Measurements from ENCODE around the gene TEX261.
A peak's percentile ranks its signal among the peaks of the same experiment; 100 is the strongest.
"Not testable (repeated sequence)": the region's sequence is repeated elsewhere in the genome, so short reads cannot be mapped to it uniquely, and the experiment has no call there.

The TEX261 gene

DNA sequence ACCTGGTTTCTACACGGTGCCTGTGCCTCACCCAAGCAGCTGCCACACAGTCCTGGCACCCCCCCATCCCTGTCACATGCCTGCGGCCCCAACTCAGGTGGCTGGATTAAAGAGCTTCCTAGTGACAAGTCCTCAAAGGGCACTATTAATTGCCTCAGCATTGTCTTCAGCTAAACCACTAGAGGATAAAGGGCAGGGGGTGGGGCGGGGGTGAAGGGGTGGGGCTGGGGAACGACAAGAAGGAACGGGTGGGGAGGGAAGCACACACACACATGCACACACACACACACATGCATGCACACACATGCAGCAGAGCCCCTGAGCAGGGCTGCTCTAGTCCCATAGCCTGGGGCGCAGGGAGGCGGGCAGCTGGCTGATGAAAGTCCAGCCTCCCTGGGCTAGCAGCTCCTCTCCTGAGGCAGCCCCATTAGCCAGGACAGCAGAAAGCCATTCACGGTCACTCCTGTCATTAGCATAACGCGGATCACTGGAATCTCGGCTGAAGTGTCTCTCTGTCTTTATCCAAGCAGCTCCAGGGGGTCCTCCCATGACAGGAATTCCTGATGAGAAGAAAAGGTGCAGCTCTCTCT lies 7.4 kb upstream of the TEX261 start:
- Histone ChIP-seq H3K9ac (ENCODE audit: low read depth, low read length) (no peak overlapping the region), H3K27ac (ENCODE audit: low read length) (no peak overlapping the region), H3K9me3 (ENCODE audit: insufficient read depth, low read length, severe bottlenecking) (no peaks in the 10 kb centered on the region), H3K27me3 (ENCODE audit: insufficient read depth, low read length, poor library complexity) (no peaks in the 10 kb centered on the region), H2AFZ (ENCODE audit: low read depth, low read length) (peak overlapping the region; percentile 91; the same call in 1 of the 2 replicates), H3K4me3 (ENCODE audit: low read depth in 1 of 2, low read length in 2 of 2) (no peak overlapping the region), H4K20me1 (ENCODE audit: insufficient read depth, low read length) (no peaks in the 10 kb centered on the region), H3K4me2 (ENCODE audit: insufficient read depth, low read length) (no peak overlapping the region), H3K36me3 (ENCODE audit: insufficient read depth, low read length) (no peaks in the 10 kb centered on the region), H3K4me1 (ENCODE audit: insufficient read depth, low read length) (peaks cover 12% of the 10 kb centered on the region), H3K79me2 (ENCODE audit: insufficient read depth, low read length) (no peaks in the 10 kb centered on the region)
- DNase-seq (no peak), ATAC-seq (ENCODE audit: insufficient read depth, low read depth) (no peak)
- TF ChIP-seq EZH2 (IDR thresholded peaks at IDR 0.05; ENCODE audit: borderline replicate concordance, low read depth, low read length, severe bottlenecking), result no peak
- TF ChIP-seq, protein P1, sequence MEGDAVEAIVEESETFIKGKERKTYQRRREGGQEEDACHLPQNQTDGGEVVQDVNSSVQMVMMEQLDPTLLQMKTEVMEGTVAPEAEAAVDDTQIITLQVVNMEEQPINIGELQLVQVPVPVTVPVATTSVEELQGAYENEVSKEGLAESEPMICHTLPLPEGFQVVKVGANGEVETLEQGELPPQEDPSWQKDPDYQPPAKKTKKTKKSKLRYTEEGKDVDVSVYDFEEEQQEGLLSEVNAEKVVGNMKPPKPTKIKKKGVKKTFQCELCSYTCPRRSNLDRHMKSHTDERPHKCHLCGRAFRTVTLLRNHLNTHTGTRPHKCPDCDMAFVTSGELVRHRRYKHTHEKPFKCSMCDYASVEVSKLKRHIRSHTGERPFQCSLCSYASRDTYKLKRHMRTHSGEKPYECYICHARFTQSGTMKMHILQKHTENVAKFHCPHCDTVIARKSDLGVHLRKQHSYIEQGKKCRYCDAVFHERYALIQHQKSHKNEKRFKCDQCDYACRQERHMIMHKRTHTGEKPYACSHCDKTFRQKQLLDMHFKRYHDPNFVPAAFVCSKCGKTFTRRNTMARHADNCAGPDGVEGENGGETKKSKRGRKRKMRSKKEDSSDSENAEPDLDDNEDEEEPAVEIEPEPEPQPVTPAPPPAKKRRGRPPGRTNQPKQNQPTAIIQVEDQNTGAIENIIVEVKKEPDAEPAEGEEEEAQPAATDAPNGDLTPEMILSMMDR (IDR thresholded peaks at IDR 0.05; ENCODE audit: borderline replicate concordance, extremely low read depth, low read length, poor library complexity, severe bottlenecking), result no peak

DNA sequence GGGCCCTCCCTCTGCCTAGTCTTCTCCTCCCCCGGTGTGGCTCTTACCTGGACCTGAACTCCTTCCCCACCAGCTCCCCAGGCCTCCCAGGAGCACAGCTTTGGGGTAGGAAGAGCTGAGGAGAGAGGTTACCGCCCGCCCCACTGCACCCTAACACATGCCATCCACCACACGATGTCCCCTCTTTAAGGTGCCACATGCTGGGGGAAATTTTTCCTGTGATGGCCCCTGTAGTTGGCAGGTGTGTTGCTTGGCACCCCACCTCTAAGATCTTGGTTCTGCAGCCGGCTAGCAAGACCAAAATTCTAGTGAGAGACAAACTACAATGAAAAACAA lies 6.9 kb upstream of the TEX261 start:
- Histone ChIP-seq H3K4me2 (ENCODE audit: insufficient read depth, low read length) (peak overlapping the region; percentile 73), H4K20me1 (ENCODE audit: insufficient read depth, low read length) (no peaks in the 10 kb centered on the region), H2AFZ (ENCODE audit: low read depth, low read length) (peak overlapping the region; percentile 91), H3K4me1 (ENCODE audit: insufficient read depth, low read length) (peaks cover 12% of the 10 kb centered on the region), H3K27ac (ENCODE audit: low read length) (no peak overlapping the region), H3K36me3 (ENCODE audit: insufficient read depth, low read length) (no peaks in the 10 kb centered on the region), H3K4me3 (ENCODE audit: low read depth in 1 of 2, low read length in 2 of 2) (peak overlapping the region in 1 of 2 experiments; percentile 62; a peak in 1 of 4 replicates), H3K27me3 (ENCODE audit: insufficient read depth, low read length, poor library complexity) (no peaks in the 10 kb centered on the region), H3K9ac (ENCODE audit: low read depth, low read length) (no peak overlapping the region), H3K9me3 (ENCODE audit: insufficient read depth, low read length, severe bottlenecking) (no peaks in the 10 kb centered on the region), H3K79me2 (ENCODE audit: insufficient read depth, low read length) (no peaks in the 10 kb centered on the region)
- DNase-seq, result no peak
- TF ChIP-seq, protein P1 (IDR thresholded peaks at IDR 0.05; ENCODE audit: borderline replicate concordance, extremely low read depth, low read length, poor library complexity, severe bottlenecking), result no peak
- TF ChIP-seq EZH2 (IDR thresholded peaks at IDR 0.05; ENCODE audit: borderline replicate concordance, low read depth, low read length, severe bottlenecking), result no peak
- ATAC-seq (ENCODE audit: insufficient read depth, low read depth), result no peak

DNA sequence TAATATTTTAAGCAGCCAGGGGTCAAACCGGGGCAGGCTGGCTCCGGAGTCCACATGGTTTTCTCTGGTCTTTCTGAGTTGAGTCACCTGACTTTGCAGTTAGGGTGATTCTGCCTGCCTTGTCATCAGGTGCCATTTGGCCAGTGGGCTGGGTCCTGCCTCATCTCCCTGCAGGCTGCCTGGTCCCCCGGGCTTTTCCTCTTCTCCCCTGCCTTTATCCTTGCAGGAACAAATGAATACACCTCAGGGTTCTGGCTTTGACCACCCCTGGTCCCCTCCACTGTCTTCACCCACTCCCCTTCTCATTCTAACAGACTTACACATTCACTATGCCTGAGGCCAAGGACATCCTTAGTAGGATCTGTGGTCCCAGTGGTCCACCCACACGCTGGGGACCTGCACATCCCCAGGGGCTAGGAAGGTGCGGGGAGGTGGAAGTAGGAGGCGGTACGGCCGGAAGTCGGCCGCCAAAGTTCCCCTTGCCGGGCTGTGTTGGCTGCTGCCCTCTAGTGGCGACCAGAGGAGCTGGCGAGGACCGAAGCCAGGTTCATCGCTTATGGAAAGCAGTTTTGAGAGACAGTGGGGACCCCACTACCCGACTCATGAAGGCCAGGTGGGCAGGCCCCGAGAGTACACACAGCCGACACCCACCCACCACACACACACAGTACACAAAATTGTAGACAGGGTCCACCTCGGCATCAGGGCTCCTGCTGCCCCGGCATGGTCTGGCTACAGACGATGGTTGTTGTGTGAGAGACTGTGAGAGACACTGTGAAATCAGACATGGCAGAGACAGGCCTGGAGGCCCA lies 6.3 kb upstream of the TEX261 start:
- H3K27me3 ChIP-seq (ENCODE audit: insufficient read depth, low read length, poor library complexity), result no peaks in the 10 kb centered on the region
- no peaks in the 10 kb centered on the region for H3K36me3 ChIP-seq (ENCODE audit: insufficient read depth, low read length)
- no peaks in the 10 kb centered on the region for H4K20me1 ChIP-seq (ENCODE audit: insufficient read depth, low read length)
- DNase-seq (peak; percentile 83), ATAC-seq (ENCODE audit: insufficient read depth, low read depth) (peak; percentile 98)
- no peak for TF ChIP-seq EZH2 (IDR thresholded peaks at IDR 0.05; ENCODE audit: borderline replicate concordance, low read depth, low read length, severe bottlenecking)
- TF ChIP-seq, protein P1 (IDR thresholded peaks at IDR 0.05; ENCODE audit: borderline replicate concordance, extremely low read depth, low read length, poor library complexity, severe bottlenecking), result peak; percentile 96
- peak overlapping the region; percentile 61 for H3K27ac ChIP-seq (ENCODE audit: low read length)
- peak overlapping the region; percentile 73 for H3K4me2 ChIP-seq (ENCODE audit: insufficient read depth, low read length)
- peaks cover 12% of the 10 kb centered on the region for H3K4me1 ChIP-seq (ENCODE audit: insufficient read depth, low read length)
- no peaks in the 10 kb centered on the region for H3K9me3 ChIP-seq (ENCODE audit: insufficient read depth, low read length, severe bottlenecking)
- peak overlapping the region; percentile 46 for H3K9ac ChIP-seq (ENCODE audit: low read depth, low read length)
- peak overlapping the region; percentile 91 for H2AFZ ChIP-seq (ENCODE audit: low read depth, low read length)
- H3K79me2 ChIP-seq (ENCODE audit: insufficient read depth, low read length), result no peaks in the 10 kb centered on the region
- H3K4me3 ChIP-seq (ENCODE audit: low read depth in 1 of 2, low read length in 2 of 2), result peak overlapping the region; percentile 11 to 62; a peak in 3 of 4 replicates

DNA sequence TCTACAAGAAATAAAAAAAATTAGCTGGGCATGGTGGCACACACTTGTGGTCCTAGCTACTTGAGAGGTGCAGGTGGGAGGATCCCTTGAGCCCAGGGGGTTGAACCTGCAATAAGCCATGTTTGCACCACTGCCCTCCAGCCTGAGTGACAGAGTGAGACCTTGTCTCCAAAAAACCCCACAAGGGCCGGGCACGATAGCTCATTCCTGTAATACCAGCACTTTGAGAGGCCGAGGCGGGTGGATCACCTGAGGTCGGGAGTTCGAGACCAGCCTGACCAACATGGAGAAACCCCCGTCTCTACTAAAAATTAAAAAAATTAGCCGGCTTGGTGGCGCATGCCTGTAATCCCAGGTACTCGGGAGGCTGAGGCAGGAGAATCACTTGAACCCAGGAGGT lies 5.3 kb upstream of the TEX261 start:
- H3K9me3 ChIP-seq (ENCODE audit: insufficient read depth, low read length, severe bottlenecking); H3K27me3 ChIP-seq (ENCODE audit: insufficient read depth, low read length, poor library complexity); H4K20me1 ChIP-seq (ENCODE audit: insufficient read depth, low read length); ATAC-seq (ENCODE audit: insufficient read depth, low read depth); H3K4me3 ChIP-seq (ENCODE audit: low read depth in 1 of 2, low read length in 2 of 2); H3K27ac ChIP-seq (ENCODE audit: low read length); H2AFZ ChIP-seq (ENCODE audit: low read depth, low read length); H3K79me2 ChIP-seq (ENCODE audit: insufficient read depth, low read length); H3K9ac ChIP-seq (ENCODE audit: low read depth, low read length); DNase-seq; H3K4me2 ChIP-seq (ENCODE audit: insufficient read depth, low read length); H3K36me3 ChIP-seq (ENCODE audit: insufficient read depth, low read length): not testable (repeated sequence)
- H3K4me1 ChIP-seq (ENCODE audit: insufficient read depth, low read length), result peaks cover 22% of the 10 kb centered on the region
